Measurements from ENCODE around the gene TPM2.
A peak's percentile ranks its signal among the peaks of the same experiment; 100 is the strongest.

DNA sequence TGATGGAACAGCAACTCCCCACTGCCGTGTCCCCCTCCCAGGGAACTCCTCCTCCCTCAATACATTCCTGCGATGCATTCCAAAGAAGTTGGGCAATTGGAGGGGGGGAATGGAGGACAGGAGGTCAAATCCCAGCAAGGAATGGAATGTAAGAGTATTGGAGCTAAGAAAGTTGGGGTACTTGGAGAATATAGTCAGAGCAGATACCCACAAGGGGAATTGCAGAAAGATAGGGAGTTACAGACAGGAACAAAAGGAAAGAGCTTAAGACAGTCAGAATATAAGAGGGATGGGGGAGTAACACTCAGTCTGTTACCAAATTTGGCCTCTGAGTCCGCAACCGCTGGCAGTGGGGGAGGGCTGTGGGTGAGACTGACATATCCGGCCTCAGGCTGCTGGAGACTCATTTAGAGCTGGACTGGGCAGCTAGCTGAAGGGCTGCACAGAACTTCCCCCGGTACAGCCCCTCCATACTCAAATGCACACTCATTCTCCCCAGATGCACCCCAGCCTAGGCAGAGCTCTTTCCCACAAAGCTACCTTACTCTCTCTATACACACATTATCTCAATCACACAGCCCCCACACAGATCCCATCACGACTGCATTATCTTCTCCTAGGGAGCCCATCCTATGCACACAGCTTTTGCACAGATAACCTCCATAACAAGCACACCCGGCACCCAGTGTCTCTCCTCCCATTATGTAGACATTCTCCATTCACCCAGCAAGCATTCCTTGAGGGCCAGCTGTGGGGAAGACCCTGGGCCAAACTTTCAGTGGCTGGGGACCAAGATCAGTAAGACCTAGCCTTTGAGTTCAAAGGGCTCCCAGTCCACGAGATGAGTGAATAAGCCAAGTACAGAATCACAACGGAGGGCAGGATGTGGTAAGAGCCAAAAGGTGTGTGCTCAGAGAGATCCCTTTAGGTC is 38.6 kb upstream of the TPM2 start:
- peak; percentile 51 for TF ChIP-seq SP1 (IDR thresholded peaks at IDR 0.05)
- no peak for TF ChIP-seq CTCF (IDR thresholded peaks at IDR 0.05; ENCODE audit: low read depth, low read length, missing input control)
- TF ChIP-seq TAF1 (conservative IDR thresholded peaks at IDR 0.05): peak; percentile 60
- no peak for TF ChIP-seq RAD21 (IDR thresholded peaks at IDR 0.05)
- peak; percentile 84 to 86 for TF ChIP-seq RXRA (IDR thresholded peaks at IDR 0.05)
- TF ChIP-seq EGR1 (IDR thresholded peaks at IDR 0.05; ENCODE audit: low read depth in 2 of 2): no peak
- no peak for TF ChIP-seq REST (IDR thresholded peaks at IDR 0.05)
- TF ChIP-seq YY1 (IDR thresholded peaks at IDR 0.05): no peak
- TF ChIP-seq, protein P1, sequence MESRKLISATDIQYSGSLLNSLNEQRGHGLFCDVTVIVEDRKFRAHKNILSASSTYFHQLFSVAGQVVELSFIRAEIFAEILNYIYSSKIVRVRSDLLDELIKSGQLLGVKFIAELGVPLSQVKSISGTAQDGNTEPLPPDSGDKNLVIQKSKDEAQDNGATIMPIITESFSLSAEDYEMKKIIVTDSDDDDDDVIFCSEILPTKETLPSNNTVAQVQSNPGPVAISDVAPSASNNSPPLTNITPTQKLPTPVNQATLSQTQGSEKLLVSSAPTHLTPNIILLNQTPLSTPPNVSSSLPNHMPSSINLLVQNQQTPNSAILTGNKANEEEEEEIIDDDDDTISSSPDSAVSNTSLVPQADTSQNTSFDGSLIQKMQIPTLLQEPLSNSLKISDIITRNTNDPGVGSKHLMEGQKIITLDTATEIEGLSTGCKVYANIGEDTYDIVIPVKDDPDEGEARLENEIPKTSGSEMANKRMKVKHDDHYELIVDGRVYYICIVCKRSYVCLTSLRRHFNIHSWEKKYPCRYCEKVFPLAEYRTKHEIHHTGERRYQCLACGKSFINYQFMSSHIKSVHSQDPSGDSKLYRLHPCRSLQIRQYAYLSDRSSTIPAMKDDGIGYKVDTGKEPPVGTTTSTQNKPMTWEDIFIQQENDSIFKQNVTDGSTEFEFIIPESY (IDR thresholded peaks at IDR 0.05): peak; percentile 44
- TF ChIP-seq FOXA2 (IDR thresholded peaks at IDR 0.05): no peak
- peak; percentile 16 for TF ChIP-seq HNF4G (IDR thresholded peaks at IDR 0.05)
- TF ChIP-seq NR2F2 (IDR thresholded peaks at IDR 0.05): peak; percentile 81
